Sciatic nerve (tissue), 2 donors: Measurements from ENCODE around the gene SMIM3. TPM values are rescaled to one million over a fixed set of nuclear protein-coding genes. Genes with fewer than 3 reads are reported as not detected.
A peak's percentile ranks its signal among the peaks of the same experiment; 100 is the strongest.

Experiments used
- ATAC-seq: fragments of 200-7000 bp; cut with Tn5 transposase; one replicate; pipeline ENCODE4 v1.9.1; 2020; ENCODE audit warnings: mild to moderate bottlenecking, moderate library complexity
- DNase-seq: peaks from one replicate; pipeline ENCODE4 v3.0.0-alpha.2; 2020; ENCODE audit warnings: low spot score
- intact Hi-C: fragments of 100-400 bp; cut with DNase I; formaldehyde crosslinking; loops from one replicate; pipeline ENCODE4 v1.14.2; 2022
- total RNA-seq: library from RNA; stranded (reverse); fragmentation: NEBNext Ultra II Directional; extraction: Animal tissue kit (Norgen Biotek cat#: 25700); gene quantifications from one replicate; pipeline ENCODE4 v1.2.1, GENCODE V29; 2021
- donor health status: DM: no; HTN: no; CAD: no.
- donor health status: DM: no; HTN: no; CAD: no.

SMIM3 gene
- total RNA-seq, 1 donor from 2014 or later: 20.4 TPM

DNA sequence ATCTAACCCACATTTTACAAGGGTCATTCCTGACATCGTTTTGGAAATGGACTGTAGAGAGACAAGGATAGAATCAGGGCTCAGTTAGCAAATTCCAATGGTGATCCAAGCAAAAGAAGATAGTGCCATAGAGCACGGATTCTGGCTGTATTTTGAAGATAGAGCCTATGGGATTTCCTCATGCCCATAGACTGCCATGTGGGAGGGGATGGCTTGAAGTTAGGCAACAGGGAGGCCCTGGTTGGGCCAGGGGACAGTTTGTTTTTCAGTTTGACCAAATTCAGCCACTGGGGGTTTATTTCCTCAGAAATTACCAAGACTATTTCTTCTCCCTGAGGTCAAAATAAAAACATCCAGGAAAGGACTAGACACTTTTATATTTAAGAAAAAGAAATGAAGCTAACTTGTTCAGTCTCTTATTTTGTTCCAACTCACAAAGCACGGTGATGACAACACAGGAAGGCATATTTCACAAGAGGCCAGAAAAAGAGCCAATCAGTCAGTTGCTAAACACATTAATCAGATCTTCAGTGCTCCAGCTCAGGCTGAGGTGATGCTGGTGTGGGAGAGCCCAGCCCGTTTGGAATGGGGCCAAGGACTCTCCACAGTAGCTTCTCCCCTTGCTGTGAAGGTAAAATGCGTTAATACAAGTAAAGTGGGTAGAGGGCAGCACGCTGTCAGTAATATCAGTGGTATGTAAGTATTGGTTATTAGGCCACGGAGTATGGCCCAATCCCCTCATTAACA lies 15.4 kb upstream of the SMIM3 start:
- DNase-seq (no peak), ATAC-seq (peak; percentile 61)
- intact Hi-C loops: no loop called here

DNA sequence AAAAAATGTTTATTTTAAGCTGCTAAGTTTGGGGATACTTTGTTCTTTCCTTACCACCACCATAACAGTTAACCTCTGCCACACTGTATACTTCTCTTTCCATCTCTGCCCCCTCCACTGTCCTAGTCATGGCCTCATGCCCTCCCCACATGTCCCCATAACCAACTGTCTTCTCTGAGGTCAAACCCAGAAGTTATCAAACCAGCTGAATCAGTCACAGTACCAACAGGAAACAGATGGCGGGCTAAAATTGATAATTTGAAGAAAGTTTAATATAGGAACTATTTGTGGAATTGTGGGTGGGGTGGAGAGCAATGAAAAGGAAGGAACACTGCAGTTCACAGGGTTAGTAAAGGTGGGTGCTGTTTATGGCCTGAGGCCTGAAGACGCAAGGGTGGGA lies 14.0 kb upstream of the SMIM3 start:
- ATAC-seq (peak; percentile 53), DNase-seq (no peak)
- intact Hi-C loops: no loop called here

DNA sequence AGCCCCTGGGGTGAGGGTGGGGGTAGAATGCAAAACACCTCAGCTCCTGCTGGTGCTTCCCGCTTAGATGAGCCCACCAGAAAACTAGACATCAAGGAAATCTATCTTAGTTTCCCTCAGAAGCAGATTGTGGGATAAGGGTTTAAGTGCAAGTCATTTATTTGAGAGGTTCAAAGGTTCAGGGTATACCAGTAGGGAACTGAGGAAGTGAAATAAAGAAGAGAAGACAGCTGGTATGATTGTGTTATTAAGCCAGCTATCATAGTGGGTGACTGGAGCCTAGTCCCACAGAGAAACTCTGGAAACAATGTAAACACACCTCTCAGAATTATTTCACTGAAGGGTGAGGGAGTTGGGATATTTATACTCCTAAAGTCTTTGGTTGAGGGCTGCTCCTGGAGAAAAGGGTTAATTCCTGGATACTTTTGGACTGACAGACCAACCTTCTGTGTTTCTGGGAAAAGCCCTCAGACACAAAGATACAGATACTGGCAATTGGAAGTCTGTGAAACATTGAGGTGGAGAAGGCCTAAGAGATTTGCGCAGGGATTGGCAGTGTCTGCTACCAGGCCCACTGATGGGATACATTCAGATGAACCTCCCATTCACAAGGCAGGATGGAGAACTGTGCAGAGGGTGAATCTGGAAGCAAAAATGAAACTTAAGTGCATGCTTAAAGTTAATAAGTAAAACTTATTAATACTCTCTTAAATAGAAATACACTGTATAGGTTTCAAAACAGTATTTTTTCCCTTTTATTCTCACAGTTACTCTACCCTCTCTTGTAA lies 13.4 kb upstream of the SMIM3 start:
- no peak for ATAC-seq

DNA sequence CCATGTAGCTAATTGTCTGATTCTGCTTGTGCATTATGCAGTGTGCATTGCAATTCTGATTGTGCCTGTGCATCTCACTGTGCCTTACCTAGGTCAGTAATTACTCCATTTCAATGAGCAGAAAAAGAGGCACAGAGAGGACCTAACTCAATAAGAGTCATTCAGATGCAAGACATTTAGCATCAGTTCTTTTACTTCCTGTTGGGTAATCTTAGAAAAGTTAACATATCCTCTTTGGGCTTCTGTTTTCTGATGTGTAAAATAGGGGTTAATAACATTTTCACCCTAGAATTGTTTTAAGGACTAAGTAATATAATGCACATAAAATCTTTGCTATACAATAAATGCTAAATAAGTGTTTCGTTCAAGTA lies 12.8 kb upstream of the SMIM3 start:
- intact Hi-C loops: no loop called here
- ATAC-seq: no peak

More for the DNA sequence above, 13.4 kb upstream of the SMIM3 start:
- no peak for DNase-seq
- intact Hi-C loops: no loop called here

DNA sequence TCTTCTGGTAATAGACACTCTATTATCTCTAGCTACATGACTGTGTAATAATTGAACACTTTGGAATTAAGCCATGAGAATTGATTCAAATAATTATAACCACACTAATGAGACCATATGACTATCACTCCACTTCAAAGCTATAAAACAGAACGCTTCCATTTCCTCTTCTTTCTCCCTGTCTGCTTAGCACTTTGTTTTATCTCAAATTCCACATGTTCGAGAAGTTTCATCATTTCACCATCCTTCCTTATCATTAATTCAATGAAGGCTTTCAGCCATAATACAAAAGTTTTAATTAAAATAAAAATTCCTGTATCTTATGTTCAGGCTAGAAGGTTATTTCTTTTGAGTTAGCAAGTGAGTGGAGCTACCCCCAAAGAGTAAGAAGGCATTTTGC lies 12.3 kb upstream of the SMIM3 start:
- ATAC-seq: no peak
- intact Hi-C loops: no loop called here

More for the DNA sequence above, 12.8 kb upstream of the SMIM3 start:
- DNase-seq: no peak

DNA sequence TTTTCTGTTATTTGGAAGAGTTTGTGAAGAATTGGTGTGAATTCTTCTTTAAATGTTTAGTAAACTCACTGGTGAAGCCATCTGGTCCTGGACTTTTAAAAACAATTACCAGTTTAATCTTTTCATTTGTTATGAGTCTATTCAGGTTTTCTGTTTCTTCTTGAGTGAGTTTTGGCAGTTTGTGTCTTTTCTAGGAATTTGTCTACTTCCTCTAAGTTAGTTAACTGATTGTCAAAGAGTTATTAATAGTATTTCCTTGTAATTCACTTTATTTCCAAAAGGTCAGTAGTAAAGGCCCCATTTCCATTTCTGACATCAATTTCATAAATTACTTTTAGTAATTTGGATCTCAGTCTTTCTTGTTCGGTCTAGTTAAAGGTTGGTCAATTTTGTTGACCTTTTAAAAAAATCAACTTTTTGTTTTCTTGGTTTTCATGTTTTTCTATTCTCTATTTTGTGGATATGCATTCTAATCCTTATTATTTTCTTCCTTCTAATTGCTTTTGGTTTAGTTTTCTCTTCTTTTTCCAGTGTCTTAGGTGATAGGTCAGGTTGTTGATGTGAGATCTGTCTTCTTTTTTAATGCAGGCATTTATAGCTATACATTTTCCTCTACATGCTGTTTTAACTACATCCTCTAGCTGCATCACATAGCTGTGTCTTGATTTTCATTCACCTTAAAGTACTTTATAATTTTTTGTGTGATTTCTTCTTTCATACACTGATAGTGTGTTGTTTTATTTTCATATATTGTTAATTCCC lies 7.3 kb upstream of the SMIM3 start:
- DNase-seq (no peak), ATAC-seq (no peak)
- intact Hi-C loops: no loop called here

More for the DNA sequence above, 12.3 kb upstream of the SMIM3 start:
- no peak for DNase-seq

DNA sequence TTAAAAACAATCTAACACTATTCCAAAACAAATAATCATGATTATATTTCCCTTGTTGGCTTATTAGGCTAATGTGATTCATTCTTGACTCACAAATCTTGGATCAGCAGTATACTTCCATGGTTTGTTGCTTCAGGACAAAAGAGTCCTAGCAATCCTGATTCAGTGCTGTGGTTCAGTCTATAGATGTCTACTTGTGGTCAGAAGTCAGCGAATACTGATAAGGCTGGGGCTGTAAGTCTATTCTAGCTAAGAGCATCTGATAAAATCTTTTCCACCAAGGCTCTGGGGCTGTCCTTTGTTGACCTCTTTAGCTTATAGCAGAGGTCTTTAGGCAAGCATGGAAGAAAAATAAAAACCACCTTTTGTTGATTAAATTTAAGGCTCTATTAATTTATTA lies 4.4 kb upstream of the SMIM3 start:
- intact Hi-C loops: no loop called here
- DNase-seq: no peak
- no peak for ATAC-seq

DNA sequence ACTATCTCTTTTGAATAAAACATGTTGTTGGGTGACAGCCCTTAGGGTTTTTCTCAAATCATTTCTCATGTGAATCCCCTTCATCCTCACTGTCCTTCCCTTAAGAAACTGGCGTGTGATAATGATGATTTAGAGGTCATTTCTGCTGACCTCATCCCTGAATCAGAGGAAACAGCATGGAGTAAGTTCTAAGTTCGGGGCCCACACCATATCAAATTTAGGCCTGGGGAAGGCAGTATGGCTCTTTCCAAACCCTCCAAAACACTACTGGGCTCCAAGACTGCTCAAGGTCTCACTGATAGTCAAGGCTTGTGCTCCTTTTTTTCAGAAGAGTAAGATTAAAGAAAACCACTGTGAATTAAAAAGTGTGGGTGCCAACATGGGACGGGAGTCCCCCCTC lies 872 bp upstream of the SMIM3 start:
- no peak for DNase-seq
- no peak for ATAC-seq
- intact Hi-C loops: no loop called here

DNA sequence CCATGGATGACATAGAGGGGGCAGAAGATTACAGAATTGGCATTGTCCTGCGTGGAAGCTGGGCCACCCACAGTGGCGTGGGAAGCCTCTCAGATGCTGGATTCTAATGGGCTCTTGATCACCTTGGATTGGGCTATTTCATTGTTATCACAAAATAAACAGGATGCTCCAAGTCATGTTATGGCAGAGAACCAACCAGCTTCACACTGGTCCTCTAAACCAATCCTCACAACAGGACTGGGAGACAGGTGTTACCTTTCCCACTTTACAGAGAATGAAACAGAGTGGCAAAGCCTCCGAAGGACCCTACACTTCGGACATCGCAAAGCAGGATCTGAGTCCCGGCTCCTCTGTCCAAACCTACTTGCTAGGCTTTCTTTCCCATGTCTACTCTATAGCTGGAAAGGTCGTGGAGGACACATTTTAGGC lies 455 bp upstream of the SMIM3 start:
- ATAC-seq (no peak), DNase-seq (no peak)
- intact Hi-C loops: no loop called here

DNA sequence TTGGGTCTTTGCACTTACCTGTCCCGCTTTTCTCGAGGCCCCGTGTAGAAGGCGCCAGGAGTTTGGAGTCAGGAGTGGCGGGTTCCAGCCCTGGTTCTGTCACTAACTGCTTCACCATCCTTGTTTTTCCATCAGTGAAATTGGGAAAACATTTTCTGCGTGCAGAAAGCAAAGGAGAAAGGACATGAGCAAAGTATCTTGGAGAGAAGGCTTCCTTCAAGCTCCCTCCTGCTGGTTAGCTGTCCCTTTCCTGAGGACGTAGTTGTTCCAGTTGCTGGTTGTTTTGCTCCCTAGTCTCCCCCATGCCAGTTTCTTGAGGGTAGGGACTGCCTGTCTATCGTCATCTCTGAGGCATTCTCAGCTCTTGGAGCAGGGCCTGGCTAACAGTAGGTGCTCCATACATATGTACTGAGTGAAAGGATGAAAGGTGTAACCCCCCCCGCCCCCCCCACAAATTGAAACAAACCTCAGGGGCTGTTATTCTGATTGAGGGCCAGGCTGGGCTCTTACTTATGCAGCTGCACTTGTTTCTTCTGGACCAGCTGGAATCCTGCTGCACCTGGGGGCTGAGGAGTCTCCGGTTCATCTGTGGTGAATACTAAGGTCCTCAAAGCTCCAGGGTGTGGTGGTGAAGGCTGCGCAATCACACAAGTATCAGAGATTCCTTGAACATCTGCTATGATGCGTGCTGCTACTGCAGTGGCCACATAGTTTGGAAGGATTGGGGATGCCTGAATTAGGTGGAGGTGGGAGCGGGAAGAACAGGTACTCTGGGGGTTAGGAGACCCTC lies 1.0 kb downstream of the SMIM3 start:
- no peak for DNase-seq
- intact Hi-C loops: no loop called here

DNA sequence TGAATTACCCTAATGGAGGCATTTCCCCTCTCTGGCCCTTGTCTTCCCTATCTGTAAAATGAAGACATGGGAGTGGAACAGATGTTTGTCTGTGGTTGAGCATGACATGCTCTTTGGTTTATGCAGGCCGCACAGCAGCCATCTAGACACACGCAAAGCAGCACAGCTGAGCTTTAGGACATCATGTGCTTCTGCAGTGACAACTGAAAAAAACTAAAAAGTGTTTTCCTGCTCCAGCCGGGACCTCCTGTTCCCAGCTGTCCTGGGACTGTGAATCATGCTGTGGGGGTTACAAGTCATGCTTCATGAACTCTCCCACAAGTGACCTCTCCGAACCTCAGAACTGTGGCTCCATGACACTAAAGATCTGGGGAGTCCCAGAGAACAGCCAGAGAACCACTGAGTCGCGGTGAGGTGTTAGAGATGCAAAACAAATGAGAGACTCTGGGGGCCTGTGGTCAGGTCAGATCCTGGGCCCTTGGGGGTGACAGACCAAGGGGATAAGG lies 1.7 kb downstream of the SMIM3 start:
- DNase-seq (no peak), ATAC-seq (peak; percentile 4)
- intact Hi-C loops: no loop called here

More for the DNA sequence above, 1.0 kb downstream of the SMIM3 start:
- ATAC-seq: peak; percentile 1

DNA sequence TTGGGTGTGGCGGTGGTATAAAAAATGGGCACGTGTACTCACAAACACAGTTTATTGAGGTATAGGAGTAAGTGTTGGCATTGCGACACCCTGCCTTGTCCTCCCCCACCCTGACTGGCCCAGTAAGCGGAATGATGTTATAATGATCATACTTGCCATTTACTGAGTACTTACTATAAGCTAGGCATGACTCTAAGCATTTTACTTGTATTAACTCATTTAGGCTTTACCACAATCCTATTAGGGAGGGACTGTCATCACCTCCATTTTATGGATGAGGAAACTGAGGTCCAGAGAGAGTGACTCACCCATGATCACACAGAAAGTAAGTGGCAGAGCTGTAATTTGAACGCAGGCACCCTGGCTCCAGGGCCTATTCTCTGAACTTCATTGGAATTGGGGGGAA lies 2.3 kb downstream of the SMIM3 start:
- DNase-seq (no peak), ATAC-seq (no peak)
- intact Hi-C loops: no loop called here

DNA sequence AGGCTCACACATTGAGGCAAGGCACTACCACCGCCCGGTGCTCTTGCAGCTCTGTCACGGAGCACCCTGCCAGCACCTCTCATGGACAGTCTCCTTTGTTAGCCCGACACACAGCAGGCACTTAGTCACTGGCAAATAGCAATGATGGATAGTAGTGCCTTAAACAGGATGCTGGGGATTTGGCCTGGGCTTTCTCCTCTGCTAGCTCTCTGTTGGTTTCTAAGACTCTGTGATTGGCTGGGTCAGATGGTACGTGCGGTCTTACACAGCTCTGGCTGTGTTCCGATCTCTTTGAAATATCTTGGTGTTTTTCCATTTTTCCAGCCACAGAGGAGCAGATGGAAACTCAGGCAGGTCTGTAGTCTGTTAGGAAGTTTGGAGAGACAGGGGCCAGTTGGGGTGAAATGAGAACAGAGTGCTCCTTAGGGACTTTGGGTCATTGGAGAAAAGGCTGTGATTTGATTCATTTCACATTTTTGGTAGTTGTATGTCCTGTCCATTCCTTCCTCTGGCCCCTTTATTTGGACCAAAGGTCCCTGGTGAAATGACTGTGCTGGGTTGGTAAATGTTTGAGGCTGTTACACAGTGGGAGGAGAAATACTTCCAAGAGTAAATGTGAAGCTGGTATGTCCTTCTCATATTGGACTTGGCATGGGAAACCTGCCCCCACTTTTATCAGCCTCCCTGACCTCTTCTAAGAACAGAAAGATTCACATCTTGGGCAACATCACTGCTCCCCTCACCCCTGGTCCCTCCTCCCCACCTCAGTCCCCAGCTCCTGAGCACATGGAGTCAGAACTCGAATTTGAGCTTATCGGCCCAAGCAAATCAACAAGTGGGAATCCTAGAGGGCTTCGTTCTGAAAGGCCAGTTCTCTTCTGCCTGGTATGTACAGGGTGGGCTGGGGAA lies 3.4 kb downstream of the SMIM3 start:
- intact Hi-C loops: no loop called here
- ATAC-seq (peak; percentile 78), DNase-seq (peak; percentile 74)

DNA sequence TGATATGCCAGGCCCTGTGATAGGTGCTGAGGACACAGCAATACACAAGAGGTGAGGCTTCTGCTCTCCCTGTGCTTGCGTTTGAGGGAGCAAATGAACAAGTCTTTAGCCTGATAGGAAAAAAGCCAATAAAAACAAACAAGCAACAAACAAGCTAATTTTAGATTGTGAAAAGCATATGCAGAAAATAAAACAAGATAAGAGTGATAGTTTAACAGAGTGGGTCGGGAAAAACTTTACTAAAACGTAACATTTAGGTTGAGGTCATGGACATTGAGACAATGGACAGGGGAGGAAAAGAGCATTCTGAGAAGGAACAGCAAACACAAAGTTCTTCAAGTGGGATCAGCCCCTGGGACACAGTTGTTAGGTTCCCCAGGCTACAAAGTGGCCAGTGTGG lies 4.3 kb downstream of the SMIM3 start:
- DNase-seq (no peak), ATAC-seq (no peak)
- intact Hi-C loops: no loop called here

DNA sequence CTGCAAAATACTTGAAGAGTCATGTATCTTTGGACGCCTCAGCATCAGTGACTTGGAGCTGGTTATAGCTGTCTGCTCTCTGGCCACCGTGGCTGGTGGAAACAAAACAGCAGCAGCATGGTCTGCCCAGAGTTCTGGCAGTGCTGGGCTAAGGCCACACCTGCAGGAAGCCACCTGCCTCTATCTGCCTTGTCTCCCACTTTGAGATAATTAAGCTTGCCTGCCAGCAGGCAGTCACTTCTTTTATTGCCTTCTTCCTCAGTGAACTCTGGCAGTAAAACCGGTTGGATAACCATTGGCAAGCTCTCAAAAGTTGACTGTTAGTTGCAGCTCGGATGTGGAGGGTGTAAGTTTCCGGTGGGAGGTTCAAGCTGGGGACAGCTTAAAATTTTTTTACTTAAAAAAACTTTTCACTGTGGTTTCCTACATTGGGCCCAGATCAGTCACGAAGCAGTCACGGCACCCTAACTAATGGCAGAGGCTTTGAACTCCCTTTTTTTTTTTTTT lies 4.9 kb downstream of the SMIM3 start:
- peak; percentile 55 for ATAC-seq
- intact Hi-C loops: no loop called here
- no peak for DNase-seq

DNA sequence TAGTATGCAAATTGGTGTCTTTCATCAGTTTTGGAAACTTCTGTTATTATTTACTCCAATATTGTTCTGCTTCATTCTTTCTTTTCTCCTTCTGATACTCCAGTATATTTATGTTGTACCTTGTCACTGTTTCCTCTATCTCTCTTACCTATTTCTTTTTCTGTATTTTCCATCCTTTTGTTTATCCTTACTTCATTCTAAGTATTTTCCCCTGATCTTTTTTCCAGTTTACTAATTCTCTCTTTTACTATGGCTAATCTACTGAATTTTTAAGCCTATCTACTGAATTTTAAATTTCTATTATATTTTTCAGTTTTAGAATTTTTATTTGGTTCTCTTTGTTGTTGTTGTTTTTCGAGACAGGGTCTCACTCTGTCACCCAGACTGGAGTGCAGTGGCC lies 7.4 kb downstream of the SMIM3 start:
- DNase-seq (no peak), ATAC-seq (no peak)
- intact Hi-C loops: no loop called here

DNA sequence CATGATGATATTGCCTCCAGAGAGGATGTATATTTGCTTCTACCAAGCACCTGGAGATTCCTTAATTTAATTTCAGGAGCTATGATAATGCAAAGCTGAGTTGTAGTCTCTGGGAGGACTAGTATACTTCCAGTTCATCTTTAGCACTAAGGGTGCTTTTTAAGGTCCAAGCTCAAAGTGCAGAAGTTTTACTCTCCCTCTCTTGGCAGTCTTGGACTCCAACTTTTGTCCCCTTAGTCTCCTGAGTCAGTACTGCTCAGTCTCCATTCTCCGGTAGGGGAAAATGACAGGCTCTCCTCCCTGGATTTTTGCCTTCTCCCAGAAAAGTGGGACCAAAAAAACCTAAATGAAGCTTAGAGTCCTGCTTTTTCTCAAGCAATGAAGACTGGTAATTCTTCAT lies 8.3 kb downstream of the SMIM3 start:
- ATAC-seq (no peak), DNase-seq (no peak)
- intact Hi-C loops: no loop called here

DNA sequence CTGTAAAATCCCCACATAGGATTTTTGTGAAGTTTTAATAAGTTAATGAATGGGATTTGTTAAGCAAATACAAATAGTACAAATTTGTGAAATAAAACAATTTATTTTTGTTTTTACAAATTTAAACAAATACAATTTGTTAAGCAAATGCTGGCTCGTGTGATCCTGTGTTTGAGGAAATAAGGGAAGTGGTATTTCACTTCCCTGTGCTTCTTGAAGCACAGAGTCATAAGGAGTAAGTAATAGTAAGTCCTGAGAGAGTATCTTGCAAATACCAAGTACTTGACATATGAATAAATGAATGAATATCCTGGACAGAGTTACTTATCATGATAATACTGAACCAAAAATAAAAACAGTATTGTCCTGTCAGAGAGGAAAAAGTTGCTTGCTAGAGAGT lies 9.1 kb downstream of the SMIM3 start:
- intact Hi-C loops: no loop called here
- DNase-seq (no peak), ATAC-seq (no peak)
